ENCODE results near the gene RIT2.
"Not testable (repeated sequence)": the region's sequence is repeated elsewhere in the genome, so short reads cannot be mapped to it uniquely, and the experiment has no call there.

RIT2 gene

DNA sequence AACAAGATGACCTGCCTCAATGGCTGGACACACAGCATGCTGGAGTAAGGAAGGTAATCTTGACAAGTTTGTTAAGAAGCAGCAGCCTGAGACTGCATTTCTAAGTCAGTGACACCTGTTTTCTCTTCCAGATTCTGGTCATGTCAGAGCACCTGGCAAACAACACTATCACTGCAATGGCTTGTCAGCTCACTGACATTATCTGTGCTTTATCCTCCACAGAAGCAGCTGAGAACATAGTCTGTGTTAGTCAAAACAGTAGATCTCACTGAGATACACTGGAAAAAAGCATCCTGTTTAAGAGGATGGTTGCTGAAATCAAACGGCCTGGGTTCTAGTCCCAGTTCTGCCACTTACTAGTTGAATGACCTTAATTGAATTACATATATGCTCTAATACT is 355.2 kb downstream of the RIT2 start:
- no peak for DNase-seq (ENCODE audit: low read depth)

DNA sequence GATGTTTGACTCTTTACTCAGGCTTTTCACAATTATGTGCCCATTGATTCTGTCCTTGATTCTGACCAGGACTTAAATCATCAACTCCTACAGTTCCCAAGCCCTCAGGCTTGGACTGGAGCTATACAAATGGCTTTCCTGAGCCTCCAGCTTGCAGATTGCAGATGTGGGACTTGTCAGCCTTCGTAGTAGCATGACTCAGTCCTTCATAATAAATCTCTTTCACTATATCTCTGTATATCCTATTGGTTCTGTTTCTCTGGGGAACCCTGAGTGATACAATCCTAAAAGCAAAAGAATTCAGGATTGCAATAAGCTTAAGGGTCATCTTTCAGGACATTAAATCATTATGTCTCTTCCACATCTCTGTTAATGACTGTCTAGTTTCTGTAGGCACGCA is 356.6 kb downstream of the RIT2 start:
- DNase-seq (ENCODE audit: low read depth) = no peak

DNA sequence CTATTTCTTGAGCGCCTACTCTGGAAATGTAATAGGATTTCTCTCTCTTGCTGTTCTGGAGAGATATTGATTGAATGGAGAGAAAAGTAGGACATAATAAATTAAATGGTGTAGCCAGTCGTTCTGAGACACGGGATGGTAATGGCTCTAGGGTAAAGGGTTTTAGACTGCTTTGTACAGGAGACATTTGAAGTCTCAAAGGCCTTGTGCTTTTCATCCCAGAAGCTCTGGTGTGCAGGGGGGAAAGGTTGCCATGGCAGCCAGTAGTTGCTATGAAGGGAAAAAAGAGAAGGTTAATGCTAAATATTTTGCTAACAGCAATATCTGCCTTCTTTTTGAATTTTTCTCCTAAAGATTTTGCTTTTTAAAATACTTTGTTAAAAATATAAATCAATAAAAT is 359.3 kb downstream of the RIT2 start:
- DNase-seq (ENCODE audit: low read depth) = no peak

DNA sequence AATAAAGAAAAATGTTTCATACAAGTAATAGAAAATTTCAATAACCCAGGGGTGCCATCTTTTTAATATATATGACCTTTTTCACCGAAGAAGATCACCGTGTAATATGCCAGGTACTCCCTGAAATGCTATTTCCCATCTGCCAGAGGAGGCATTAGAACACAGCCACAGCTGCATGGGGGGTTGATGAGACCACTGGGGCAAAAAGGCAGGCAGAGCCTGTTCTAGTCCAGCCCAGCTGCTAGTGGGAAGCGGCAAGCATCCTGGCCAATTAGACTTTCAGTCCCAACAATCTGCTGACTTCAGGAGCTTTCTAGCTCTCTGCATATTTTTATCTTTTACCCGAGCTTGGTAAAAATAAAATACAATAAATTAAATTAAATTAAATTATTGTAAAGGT is 362.6 kb downstream of the RIT2 start:
- no peak for DNase-seq (ENCODE audit: low read depth)

DNA sequence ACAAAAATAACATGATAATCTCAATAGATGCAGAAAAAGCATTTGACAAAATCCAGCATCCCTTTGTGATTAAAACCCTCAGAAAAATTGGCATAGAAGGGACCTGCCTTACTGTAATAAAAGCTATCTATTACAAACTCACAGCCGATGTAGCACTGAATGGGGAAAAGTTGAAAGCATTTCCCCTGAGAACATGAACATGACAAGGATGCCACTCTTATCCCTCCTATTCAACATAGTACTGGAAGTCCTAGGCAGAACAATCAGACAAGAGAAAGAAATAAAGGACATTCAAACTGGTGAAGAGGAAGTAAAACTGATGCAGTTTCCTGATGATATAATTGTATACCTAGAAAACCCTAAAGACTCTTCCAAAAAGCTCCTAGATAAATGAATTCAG is 368.7 kb downstream of the RIT2 start:
- DNase-seq (ENCODE audit: low read depth) = no peak

DNA sequence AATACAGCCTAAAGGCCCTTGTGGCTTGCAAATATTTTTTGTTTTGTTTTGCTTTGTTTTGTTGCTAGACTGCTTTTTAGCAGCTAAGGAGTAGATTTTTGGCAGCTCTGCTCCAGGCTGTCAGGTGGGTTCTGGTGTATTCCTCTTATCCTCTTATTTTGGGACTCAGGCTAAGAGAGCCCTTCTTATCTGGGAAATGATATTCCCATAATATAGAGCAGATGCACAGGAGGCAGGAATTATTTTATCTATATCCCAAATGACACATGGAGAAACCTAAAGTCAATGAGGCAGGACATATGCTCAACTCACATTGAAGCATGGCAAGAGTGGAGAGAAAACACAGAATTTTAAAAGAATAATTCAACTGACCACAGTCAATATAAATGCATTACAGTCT is 369.6 kb downstream of the RIT2 start:
- no peak for DNase-seq (ENCODE audit: low read depth)

DNA sequence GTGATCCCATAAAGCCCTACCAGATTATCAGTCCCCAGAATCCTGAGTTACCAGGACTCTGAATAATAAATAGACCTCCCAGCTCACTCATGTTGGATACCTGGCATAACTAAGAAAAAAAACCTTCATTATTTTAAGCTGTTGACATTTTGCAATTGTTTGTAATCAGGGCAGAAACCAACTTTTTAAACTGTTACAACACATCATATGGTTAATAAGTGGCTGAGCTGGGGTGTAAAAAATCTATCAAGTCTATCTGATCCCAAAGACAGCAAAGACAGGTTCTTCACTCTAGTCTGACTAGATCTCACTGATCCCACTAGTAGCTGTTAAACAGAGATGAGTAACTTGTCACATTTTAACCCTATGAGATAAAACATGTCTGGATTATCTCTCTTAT is 370.3 kb downstream of the RIT2 start:
- no peak for DNase-seq (ENCODE audit: low read depth)

DNA sequence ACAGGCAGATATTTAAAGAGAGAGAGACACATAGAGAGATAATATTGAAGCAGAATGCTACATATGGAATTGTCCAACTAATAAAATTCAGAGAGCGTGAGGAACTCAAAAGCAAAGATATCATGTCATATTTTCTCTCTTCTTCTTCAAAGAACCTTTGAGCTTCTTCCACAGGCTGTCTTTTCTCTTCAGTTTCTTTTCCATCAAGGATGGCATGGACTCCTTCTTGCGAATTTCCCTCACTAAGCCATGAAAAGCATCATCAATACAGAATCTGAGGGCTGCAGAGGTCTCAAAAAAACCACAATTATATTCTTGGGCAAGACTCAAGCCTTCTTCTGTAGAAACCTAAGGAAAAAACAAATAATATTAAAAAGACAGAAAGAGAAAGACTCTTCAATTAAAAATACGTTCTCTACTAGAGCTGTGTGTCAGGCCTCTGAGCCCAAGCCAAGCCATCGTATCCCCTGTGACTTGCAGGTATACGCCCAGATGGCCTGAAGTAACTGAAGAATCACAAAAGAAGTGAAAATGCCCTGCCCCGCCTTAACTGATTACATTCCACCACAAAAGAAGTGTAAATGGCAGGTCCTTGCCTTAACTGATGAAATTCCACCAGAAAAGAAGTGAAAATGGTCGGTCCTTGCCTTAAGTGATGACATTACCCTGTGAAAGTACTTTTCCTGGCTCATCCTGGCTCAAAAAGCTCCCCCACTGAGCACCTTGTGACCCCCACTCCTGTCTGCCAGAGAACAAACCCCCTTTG is 371.9 kb downstream of the RIT2 start:
- DNase-seq (ENCODE audit: low read depth) = no peak

DNA sequence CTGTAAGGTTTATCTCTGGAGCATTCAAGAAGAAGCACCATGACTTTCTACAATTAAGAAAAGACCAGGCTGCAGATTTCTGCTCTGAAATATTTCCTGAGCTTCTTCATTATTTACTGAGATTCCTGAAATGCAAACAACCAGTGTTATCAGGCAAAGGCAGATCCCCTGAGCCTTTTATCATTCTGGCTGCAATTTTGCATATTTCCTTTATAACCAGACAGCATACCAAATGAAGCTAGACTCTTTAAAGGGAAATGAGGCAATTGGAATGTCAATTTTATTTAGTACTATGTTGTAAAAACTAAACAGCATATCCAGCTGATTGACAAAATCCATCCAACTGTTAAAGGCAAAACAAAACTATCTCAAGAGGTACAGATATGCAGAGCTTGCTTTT is 372.5 kb downstream of the RIT2 start:
- no peak for DNase-seq (ENCODE audit: low read depth)

DNA sequence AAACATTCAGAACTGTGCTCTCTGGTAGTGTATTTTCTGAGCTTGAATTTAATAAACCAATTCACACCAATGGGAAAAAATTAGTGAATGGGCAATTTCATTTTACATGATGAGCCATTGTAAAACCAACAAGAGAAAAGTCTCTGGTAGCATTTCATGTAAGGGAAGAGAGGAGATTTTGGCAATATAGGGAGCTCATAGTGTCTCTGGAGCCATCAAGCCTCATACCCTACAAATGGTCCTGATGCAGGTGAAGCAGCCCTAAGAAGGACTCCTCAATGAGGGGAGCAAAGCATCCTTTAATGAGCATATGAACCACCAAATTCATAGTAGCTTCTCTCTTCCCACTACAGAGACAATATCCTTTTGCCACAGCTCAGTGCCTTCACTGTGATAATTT is 373.0 kb downstream of the RIT2 start:
- DNase-seq (ENCODE audit: low read depth) = no peak

DNA sequence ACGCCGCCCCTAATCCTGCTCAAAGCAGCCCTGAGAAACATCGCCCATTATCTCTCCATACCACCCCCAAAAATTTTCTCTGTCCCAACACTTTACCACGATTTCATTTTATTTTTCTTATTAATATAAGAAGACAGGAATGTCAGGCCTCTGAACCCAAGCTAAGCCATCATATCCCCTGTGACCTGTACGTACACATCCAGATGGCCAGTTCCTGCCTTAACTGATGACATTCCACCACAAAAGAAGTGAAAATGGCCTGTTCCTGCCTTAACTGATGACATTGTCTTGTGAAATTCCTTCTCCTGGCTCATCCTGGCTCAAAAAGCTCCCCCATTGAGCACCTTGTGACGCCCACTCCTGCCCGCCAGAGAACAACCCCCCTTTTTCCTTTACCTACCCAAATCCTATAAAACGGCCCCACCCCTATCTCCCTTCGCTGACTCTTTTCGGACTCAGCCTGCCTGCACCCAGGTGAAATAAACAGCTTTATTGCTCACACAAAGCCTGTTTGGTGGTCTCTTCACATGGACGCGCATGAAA is 373.6 kb downstream of the RIT2 start:
- not testable (repeated sequence) for DNase-seq (ENCODE audit: low read depth)

DNA sequence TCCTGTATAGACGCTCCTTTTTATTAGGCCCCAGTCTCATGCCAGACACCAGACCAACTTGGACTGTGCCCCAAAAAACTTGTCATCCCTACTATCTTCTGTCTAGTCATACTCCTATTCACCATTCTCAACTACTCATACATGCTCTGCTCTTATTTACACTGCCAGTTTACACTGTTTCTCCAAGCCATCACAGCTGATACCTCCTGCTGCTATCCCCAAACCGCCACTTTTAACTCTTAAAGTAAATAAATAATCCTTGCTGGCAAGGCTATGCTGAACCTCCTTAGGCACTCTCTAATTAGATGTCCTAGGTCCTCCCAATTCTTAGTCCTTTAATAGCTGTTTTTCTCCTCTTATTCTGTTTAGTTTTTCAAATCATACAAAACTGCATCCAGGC is 374.2 kb downstream of the RIT2 start:
- not testable (repeated sequence) for DNase-seq (ENCODE audit: low read depth)

DNA sequence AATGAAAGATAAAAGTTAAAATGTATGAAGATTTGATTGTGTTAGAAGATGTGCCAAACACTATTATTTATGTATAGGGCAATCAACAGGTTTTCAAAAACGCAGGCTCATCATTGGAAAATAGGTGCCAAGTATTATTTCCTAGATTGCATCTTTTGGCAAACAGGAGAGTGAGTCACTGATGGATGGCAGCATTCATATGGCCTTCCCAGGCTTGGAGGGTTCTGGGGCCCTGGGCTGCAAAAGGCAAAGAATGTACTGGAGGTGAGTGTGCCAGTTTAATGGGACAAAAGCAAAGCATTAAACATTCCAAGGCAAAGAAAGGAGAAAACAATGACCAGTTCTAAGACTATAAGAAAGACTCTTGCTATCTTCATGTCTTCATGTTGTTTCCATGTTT is 379.4 kb downstream of the RIT2 start:
- DNase-seq (ENCODE audit: low read depth) = no peak

DNA sequence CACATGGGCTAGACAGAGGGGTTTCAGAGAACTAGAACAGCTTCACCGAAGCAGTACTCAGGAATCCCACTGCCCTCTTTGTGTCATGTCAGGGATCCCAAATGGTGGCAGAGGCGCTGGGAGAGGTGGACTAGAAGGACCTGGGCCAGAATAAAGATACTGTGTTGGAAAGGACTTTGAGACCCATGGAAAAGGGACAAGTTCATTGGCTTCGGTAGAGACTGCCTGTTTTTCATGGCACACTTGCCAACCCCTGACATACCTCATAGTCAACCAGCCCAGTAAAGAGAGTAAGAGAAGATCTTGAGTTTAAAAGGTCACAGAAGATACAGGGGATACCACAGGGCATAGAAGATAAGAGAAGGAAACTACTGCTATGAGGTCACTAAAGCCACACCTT is 381.0 kb downstream of the RIT2 start:
- no peak for DNase-seq (ENCODE audit: low read depth)

DNA sequence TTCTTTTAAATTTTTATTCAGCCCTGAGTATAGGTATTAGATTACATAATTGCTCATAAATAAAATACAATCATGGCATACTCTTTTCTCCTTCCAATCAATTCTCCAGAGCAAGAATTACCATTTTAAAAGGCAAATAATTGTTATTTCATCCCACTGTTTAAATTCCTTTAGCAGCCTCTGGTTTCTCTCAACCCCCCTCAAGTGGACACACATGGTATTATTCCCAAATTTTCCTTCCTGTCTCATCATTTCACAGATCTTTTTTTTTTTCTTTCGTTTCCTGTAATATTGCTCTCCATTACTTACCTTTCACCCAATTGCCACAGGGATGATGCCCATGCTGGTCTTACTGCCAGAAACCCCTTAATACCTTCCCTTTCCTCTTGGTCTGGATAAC is 385.2 kb downstream of the RIT2 start:
- no peak for DNase-seq (ENCODE audit: low read depth)

DNA sequence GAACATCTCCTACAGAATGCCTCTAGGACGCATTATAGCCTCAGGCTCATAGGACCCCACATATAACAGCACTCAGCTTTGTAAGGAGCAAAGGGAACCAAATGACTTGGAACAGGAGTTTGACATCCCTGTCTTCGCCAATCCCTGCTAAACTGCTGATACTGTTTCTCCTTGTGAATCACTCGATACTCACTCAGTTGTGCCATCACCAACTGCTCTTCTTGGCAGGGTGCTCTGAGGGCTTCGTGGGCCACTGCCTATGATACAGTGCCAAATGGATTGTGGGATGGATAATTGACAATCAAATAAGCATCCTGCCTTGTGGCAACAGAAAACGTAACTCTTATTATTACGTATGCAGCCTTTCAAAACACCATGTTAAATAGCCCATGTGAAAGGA is 396.3 kb downstream of the RIT2 start:
- no peak for DNase-seq (ENCODE audit: low read depth)

DNA sequence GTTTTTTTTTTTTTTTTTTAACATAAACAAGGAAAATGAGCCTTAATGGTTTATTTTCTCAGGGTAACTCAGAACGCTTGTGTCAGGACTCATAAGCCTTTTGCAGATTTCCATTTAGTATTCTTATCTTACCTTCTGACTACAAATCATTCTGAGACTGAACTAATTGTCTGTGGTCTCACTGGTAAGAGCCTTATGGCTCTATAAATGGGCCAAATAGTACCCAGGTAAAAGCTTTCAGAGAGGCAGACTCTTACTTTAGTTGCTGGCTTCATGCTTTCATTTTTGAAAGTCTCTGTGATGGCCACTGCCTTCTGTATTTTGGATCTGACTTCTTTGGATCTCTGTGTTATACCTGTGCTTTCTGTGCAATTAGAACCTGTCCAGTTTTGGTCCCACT is 403.4 kb downstream of the RIT2 start:
- DNase-seq (ENCODE audit: low read depth) = no peak

DNA sequence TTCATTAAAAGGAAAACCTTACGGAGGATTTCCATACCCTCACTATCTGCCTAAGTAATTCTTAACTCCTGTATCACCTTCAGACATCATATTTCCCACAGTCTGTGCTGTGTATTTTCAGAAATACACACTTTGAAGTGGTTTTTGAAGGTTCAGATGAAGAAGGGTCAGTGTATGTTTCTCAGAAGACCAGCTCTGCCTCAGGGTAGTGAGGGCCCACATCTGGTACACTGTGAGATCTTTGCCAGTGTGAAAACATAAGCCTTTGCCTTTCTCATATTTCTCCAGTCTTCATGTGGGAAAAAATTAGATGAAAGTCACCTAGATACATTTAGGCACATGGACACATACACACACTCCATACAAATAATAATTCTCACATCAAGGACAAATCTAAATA is 408.4 kb downstream of the RIT2 start:
- no peak for DNase-seq (ENCODE audit: low read depth)

DNA sequence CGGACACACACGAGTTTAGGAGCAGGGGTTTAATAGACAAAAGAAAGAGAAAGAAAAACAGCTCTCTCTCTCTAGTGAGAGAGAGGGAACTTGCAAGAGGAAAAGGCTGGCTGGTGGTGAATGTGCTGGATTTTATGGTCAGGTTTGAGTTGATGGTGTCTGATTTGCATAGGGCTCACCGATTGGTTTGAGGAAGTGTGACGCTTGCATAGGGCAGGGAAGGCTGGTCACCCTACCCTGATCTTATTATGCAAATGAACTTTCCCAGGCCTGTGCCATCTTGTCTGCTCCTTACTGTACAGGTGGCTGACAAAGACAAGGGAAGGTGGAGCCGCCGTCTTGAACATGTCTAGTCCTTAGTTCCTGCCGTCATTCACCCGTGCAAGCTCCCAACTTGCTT is 408.9 kb downstream of the RIT2 start:
- no peak for DNase-seq (ENCODE audit: low read depth)

DNA sequence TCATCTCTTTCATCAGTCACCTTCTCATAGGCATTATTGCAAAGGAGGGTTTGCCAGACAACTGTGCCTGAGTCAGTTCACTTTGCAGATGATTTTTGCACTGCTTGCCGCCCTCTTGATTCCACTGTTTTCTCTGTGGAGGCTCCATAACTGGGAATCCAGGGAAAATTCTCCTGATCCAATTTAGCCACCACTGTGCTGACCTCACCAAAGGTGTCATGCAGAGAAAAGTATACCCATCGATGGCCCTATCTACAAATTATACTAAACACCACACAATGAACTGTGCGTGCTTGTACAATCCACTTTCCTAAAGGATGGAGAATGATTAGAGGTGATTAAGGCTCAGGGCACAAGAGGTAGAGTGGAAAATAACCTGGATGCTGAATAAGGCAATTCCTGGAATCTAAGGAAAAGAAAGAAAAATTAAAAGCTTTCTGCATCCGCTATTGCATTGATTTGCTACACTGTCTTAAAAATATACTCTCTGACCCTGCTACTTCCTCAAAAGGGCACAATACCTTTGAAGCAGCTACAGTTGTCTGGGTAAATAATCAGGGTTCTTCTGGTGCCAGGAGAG is 409.4 kb downstream of the RIT2 start:
- DNase-seq (ENCODE audit: low read depth) = no peak
